GM19023 (cell line): ENCODE measurements around the gene BRK1.
"Not testable (repeated sequence)": the region's sequence is repeated elsewhere in the genome, so short reads cannot be mapped to it uniquely, and the experiment has no call there.

Experiments
- ATAC-seq: cut with Tn5 transposase; IDR thresholded peaks from one replicate; pipeline ENCODE4 v1.9.1; 2021; ENCODE audit warnings: mild to moderate bottlenecking, moderate library complexity; ENCODE audit not compliant: unreplicated experiment

The BRK1 gene

DNA sequence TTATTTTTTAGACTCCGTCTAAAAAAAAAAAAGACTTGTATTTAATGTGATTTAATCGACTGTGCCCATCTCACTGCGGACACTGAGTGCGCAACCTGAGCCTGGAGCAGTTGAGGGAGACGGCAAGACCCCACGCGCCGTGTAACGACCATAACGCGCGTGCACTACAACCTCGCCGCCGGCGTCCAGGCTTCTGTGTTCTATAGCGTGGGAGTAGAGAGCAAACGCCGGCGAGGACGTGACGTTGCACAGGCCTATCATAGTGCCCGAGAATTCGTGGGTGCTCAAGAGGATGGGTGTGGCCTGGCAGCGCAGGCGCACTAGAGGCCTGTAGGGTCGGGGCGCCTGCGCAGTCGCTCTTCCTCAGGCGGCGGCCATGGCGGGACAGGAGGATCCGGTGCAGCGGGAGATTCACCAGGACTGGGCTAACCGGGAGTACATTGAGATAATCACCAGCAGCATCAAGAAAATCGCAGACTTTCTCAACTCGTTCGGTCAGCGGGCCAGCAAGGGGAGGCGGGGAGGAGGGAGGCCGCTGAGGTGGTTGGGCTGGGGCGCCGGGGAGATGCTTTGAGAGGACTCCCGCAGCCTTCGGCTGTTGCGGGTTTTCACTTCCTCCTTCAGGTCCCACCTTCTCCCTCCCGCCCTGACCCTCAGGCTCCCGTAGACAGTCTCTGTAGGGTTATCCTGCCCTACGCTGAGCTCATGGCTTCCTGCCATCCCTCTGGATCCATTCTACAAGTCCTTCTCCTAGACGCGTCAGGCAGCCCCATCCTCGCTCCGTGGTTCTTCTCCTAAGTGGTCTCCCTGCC lies at the start of gene BRK1:
BRK1 (plus strand) TSS at position 350 of the 812 bp plus-strand sequence; CDS start at position 377, 27 bp downstream.
- peak; percentile 97 for ATAC-seq

DNA sequence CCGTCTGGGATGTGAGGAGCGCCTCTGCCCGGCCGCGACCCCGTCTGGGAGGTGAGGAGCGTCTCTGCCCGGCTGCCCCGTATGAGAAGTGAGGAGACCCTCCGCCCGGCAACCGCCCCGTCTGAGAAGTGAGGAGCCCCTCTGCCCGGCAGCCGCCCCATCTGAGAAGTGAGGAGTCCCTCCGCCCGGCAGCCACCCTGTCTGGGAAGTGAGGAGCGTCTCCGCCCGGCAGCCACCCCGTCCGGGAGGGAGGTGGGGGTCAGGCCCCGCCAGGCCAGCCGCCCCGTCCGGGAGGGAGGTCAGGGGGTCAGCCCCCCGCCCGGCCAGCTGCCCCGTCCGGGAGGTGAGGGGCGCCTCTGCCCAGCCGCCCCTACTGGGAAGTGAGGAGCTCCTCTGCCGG lies 45.4 kb upstream of the BRK1 start:
- not testable (repeated sequence) for ATAC-seq

DNA sequence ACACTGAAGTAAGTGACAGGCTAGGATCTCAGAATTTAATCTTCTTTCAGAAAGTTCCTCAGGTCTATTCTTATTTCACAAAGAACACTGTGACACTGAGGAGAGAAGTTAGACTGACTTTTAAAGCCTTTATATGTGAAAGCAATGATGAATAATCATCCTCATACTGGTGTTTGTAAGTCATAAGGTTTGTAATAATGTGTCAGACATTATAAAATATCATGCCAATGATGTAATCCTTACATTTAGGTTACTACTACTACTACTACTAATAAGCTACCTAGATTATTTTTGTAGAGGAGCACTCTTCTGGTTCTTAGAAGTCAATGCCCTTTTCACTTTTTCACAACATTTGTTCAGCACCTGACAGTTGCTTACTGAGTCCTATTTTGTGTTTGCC lies 40.8 kb upstream of the BRK1 start:
- no peak for ATAC-seq

DNA sequence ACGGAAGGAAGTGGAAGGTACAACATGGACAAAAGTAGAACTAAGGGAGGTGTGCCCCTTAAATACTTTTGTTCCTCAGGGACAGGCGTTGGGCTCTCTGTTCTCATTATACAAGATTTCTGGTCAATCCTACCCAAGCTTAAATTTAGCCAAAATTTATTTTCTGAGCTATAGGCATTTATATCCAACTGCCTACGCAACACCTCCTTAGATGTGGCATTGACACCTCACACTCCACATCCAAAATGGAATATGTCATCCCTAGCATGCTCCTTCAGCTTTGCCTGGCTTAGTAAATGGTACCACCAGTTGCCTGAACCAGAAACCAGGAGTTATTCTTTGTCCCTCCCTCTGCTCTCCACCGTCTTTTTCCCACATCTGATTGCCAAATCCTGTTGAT lies 33.6 kb upstream of the BRK1 start:
- no peak for ATAC-seq

DNA sequence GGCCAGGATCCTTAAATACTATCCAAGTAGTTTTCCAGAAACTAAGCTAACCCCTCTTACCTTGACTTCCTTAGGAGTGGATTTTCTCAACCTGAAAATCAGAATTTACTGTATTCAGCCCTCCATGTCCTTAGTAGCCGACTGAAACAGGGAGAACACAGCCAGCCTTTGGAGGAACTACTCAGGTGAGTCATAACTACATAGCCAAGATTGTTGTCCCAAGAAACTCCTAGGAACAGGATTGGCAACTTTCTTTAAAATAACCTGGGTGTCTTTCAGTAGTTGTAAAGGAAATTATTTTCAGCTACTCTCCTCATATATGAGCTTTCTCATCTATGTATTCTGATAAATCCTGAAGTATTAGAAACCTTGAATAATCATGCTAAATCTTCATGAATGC lies 29.7 kb upstream of the BRK1 start:
- no peak for ATAC-seq

DNA sequence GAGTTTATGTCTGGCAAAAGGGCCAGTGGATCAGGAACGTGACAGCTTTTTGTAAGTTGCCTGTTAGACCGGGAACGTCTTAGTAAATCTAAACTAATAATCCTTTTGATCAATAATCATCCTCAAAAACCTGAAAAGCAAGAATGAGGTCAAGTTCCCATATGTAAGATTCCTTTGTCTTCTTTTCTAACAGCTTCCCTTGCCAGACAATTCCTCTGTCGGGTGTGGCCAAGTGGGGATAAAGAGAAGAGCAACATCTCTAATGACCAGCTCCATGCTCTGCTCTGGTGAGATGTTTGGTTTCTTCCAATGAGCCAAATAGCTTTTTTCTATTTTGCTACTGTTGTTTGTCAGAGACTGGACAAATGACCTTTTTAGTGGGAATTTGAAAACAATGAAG lies 27.2 kb upstream of the BRK1 start:
- ATAC-seq, result no peak

DNA sequence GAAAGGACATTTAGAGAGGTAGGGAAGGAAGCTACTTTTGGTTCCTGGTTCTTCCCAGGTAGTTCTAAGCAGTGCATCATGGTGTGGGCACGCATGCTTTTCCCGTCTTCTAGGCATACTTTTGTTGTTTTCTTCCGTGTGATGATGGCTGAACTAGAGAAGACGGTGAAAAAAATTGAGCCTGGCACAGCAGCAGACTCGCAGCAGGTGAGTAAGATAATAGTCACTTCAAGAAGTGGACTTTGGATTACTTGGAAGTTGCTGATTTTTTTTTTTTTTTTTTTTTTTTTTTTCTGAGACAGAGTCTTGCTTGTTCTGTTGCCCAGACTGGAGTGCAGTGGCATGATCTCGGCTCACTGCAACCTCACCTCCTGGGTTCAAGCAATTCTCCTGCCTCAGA lies 25.3 kb upstream of the BRK1 start:
- ATAC-seq, result no peak

DNA sequence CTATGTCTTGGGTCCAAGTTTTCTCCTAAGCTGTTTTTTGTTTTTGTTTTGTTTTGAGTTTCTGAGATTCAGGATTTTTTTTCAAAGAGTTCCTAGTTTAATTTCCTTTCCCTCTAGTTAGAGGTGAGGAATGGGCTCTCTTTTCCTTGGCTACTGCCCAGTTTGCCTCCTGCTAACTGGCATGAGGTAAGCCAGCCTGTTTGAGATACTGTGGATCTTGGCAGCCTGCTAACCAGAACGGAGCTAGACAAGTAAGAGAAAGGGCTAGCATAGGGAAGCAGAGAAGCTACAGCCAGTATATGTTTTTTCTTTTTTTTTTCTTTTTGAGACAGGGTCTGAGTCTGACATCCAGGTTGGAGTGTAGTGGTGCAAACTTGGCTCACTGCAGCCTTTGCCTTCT lies 24.7 kb upstream of the BRK1 start:
- ATAC-seq, result not testable (repeated sequence)

DNA sequence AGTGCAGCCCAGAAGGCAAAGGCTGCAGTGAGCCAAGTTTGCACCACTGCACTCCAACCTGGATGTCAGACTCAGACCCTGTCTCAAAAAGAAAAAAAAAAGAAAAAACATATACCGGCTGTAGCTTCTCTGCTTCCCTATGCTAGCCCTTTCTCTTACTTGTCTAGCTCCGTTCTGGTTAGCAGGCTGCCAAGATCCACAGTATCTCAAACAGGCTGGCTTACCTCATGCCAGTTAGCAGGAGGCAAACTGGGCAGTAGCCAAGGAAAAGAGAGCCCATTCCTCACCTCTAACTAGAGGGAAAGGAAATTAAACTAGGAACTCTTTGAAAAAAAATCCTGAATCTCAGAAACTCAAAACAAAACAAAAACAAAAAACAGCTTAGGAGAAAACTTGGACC lies 24.1 kb upstream of the BRK1 start:
- not testable (repeated sequence) for ATAC-seq

DNA sequence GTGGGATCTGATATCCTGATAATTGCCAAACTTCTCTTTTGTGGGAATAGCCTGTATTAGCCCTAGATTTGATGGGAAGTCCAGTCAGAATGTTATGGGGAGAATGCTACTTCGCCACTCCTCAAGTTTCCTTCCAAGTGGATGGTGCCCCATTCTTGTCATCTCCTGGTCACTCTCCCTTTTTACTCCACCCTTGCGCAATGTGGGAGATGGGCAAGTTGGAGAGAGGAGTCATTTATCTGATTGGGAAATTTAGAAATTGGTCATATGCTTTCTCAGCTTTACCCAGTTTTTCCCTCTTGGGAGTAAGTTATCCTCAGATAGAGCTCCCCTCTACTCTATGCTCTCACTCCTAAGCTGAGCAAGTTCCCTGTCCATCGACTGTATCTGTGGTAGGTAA lies 21.8 kb upstream of the BRK1 start:
- no peak for ATAC-seq

DNA sequence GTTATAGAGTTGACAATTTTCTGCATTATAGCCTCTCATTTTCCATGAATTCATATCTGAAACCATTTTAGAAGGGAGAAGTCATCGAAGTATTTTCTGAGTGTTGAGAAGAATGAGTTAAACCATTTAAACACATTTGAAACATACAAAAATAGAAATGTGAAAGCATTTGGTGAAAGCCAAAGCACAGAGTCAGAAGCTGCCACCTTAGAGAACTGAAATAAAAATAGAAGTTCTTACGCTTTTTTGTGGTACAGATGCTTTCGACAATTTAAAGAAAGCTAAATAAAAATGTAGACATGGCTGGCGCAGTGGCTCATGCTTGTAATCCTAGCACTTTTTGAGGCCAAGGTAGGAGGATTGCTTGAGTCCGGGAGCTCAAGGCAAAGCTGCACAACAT lies 16.4 kb upstream of the BRK1 start:
- ATAC-seq, result no peak

DNA sequence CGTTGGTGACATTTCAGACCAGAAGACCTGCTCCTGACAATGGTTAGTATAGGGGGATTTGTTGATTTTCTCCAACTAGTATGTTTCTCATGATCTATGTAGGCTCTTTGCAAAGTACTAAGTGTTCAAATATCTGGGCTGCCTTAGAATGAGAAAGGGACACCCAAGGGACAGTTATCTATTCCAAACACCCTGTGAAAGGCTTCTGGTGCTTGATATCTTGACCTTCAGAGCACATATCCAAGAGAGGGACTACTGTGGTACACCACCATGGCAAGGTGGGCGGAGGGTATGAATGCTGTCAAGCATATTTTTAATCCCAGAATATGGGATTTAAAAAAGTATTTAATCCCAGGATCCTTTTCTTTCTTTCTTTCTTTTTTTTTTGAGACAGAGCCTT lies 8.6 kb upstream of the BRK1 start:
- no peak for ATAC-seq

DNA sequence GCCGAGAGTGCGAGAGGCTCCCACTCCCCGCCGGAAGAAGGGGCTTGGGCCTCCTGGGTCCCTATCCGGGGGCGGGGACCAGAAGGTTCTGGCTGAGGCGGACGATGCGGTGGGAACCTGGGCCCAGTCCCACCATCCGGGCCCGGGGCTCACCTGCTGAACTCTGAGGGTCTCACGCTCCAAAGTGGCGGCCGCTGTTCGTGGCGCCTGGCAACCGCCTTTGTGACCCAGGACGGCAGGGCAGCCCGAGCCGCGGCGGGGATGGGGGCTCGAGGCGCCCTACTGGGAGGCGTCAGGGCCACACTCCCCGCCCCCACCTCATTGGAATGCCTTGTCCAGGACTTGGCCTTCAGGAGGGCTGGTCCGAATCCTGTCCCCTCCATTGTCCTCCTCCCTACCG lies 7.4 kb upstream of the BRK1 start, which contains the start of gene FANCD2OS:
FANCD2OS (minus strand) TSS at position 165 of the 400 bp plus-strand sequence. CDS start 3,481 bp downstream, outside the sequence.
- no peak for ATAC-seq

DNA sequence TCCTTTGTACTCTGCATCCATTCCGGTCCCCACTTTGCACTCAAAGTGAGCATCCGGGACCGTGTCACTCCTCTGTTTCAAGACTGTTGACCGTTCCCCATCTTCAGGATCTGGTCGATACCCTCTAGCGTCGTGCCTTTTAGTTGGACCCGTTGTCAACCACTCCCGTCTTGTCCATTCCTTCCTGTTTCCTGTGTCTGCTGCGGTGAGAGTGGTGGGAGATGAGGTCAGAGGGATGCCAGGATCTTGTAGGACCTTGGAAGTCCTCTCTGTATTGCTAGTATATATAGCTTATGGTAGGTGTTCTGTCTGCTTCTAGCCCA lies 624 bp downstream of the BRK1 start:
- ATAC-seq, result no peak

DNA sequence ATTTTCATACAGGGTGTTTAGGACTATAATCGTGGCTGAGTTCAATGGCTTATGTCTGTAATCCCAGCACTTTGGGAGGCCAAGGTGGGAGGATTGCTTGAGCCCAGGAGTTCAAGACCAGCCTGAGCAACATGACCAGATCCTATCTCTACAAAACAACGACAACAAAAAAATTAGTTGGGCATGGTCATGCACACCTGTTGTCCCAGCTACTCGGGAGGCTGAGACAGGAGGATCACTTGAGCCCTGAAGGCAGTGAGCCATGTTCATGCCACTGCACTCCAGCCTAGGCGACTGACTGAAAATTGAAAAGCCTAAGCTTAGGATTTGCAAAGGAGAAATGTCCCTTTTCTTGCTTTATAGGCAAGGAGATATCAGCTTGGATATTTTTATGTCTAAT lies 1.5 kb downstream of the BRK1 start:
- no peak for ATAC-seq

DNA sequence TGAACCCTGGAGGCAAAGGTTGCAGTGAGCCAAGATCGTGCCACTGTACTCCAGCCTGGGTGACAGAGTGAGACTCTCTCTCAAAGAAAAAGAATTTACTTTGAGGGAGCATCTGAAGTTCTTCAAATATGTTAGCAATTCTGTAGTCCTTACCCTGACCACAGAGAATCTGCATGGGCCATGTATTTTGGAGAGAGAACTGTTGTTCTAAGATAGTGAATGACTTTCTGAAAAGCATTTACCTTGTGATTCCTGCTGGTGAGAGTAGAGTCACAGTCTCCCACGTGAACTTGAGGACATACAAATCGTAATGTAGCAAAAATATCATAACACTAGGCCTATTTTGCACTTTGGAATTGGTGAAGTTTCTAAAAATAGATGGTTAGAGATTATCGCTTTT lies 3.9 kb downstream of the BRK1 start:
- ATAC-seq, result no peak

DNA sequence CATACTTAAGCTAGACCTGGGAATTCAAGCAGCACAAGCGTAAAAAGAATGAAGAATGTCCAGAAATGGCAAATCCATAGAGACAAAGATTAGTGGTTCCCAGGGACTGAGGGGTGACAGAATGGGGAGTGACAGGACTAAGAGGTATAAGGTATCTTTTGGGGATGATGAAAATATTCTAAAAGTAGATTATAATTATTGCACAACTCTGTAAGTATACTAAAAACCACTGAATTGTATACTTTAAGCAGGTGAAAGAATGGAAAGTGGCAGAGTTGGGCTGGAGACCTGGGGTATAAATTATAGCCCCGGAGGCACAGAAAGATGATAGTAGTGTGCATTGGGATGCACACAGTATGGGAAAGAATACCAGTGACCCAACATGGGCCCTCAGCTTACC lies 5.6 kb downstream of the BRK1 start:
- ATAC-seq, result no peak

DNA sequence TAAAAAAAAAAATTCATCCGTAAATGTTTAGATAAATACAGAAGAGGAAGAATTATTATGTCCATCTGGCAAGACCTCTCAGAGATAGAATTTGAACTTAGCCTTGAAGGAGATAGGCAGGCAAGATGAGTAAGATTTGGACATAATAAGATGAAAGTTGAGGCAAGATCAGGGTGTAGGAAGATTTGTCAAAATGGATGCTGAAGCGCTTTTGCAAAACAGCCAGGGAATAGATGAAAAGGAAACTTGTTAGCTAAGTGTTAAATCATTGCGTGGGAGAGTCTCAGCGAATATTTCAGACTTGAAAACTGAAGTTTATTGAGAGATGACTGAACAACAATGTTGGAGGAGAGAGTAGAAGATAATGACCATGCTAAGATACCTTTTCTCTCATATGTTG lies 7.2 kb downstream of the BRK1 start:
- ATAC-seq, result no peak

DNA sequence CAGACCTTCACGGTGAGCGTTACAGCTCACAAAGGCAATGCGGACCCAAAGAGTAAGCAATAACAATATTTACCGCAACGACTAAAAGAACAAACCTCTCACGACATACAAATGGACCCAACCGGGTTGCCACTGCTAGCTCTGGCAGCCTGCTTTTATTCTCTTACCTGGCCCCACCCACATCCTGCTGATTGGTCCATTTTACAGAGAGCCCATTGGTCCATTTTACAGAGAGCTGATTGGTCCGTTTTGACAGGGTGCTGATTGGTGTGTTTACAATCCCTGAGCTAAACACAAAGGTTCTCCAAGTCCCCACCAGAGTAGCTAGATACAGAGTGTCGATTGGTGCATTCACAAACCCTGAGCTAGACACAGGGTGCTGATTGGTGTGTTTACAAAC lies 20.4 kb downstream of the BRK1 start:
- ATAC-seq, result not testable (repeated sequence)

DNA sequence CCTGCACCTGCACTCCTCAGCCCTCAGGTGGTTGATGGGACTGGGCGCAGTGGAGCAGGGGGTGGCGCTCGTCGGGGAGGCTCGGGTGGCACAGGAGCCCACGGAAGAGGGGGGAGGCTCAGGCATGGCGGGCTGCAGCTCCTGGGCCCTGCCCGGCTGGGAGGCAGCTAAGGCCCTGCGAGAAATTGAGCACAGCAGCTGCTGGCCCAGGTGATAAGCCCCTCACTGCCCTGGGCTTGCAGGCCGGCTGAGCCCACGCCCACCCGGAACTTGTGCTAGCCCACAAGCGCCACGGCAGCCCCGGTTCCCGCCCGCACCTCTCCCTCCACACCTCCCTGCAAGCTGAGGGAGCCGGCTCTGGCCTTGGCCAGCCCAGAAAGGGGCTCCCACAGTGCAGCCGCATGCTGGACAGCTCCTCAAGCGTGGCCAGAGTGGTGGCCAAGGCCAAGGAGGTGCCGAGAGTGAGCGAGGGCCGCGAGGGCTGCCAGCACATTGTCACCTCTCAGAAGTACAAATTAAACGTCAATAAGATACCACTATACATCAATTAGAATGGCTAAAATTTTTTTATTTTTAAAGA lies 21.0 kb downstream of the BRK1 start:
- no peak for ATAC-seq

DNA sequence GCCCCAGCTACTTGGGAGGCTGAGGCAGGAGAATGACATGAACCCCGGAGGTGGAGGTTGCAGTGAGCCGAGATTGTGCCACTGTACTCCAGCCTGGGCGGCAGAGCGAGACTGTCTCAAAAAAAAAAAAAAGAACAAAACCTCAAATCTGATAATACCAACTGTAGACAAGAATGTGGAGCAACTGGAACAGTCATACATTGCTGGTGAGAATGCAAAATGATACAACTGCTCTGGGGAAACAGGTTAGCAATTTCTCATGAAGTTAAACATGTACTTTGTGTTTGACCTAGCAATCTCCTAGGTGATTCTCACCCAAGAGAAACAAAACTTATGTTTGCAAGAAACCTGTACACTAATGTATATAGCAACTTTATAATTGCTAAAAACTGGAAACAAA lies 21.7 kb downstream of the BRK1 start:
- no peak for ATAC-seq

DNA sequence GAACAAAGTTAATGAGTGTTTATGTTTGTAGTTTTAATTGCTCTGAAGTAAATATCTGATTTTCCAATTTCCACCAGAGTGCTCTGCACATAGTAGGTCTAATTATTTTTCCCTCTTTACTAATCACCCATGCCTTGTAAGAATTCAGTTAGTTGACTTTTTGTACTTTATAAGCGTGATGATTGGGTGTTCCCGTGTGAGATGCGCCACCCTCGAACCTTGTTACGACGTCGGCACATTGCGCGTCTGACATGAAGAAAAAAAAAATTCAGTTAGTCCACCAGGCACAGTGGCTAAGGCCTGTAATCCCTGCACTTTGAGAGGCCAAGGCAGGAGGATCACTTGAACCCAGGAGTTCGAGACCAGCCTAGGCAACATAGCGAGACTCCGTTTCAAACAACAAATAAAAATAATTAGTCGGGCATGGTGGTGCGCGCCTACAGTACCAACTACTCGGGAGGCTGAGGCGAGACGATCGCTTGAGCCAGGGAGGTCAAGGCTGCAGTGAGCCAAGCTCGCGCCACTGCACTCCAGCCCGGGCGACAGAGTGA lies 25.6 kb downstream of the BRK1 start:
- no peak for ATAC-seq
